Tibial nerve (tissue), 4 donors: ENCODE data around the gene SLC25A40.

Source experiments
- EP300 ChIP-seq, 2 donors: sonication (generic); formaldehyde crosslinking; IDR thresholded peaks; one replicate each; pipeline ENCODE4 v1.6.1; 2017; ENCODE audit warnings: antibody characterized with exemption in 2 of 2, mild to moderate bottlenecking in 1 of 2
- TF ChIP-seq, protein P1 (sequence below), 5 experiments: fragments of 200-600 bp in 3 of 5; fragments of 450-650 bp in 2 of 5; sonication (generic) in 3 of 5; IDR thresholded peaks; one replicate each; pipeline ENCODE4 v1.5.1; 2016 to 2019; ENCODE audit warnings: antibody characterized with exemption in 5 of 5, mild to moderate bottlenecking in 3 of 5, moderate library complexity in 2 of 5

GRCh38 chr7:87874066-87874465 lies 2.1 kb downstream of the SLC25A40 start:
- TF ChIP-seq, protein P1, sequence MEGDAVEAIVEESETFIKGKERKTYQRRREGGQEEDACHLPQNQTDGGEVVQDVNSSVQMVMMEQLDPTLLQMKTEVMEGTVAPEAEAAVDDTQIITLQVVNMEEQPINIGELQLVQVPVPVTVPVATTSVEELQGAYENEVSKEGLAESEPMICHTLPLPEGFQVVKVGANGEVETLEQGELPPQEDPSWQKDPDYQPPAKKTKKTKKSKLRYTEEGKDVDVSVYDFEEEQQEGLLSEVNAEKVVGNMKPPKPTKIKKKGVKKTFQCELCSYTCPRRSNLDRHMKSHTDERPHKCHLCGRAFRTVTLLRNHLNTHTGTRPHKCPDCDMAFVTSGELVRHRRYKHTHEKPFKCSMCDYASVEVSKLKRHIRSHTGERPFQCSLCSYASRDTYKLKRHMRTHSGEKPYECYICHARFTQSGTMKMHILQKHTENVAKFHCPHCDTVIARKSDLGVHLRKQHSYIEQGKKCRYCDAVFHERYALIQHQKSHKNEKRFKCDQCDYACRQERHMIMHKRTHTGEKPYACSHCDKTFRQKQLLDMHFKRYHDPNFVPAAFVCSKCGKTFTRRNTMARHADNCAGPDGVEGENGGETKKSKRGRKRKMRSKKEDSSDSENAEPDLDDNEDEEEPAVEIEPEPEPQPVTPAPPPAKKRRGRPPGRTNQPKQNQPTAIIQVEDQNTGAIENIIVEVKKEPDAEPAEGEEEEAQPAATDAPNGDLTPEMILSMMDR (IDR thresholded peaks at IDR 0.05): no peak
- peak in 1 of 2 donors; percentile 45 for TF ChIP-seq EP300 (IDR thresholded peaks at IDR 0.05)
